ENCODE data around the gene ARMC2.

- no peak for TF ChIP-seq POLR2AphosphoS5 (IDR thresholded peaks at IDR 0.05; ENCODE audit: low read depth, low read length)
- TF ChIP-seq SIN3A (IDR thresholded peaks at IDR 0.05; ENCODE audit: borderline replicate concordance, insufficient read depth, low read length): no peak
- TF ChIP-seq TAF1 (IDR thresholded peaks at IDR 0.05; ENCODE audit: borderline replicate concordance, insufficient read depth, low read length): no peak
These were observed 105.5 kb downstream of the ARMC2 start for GRCh38 chr6:108953681-108954080.
